ENCODE measurements around the gene ARHGEF16. TPM values are rescaled to one million over a fixed set of nuclear protein-coding genes. Genes with fewer than 3 reads are reported as not detected.

ARHGEF16 gene
- total and polyA plus RNA-seq, 2 donors (not counting 1 experiment from before 2014, with no cell fraction given), result 0.13 to 0.22 TPM

GRCh38 chr1:3454811-3455618, 550 bp downstream of the ARHGEF16 start:
- Mint-ChIP-seq H3K4me1 (peaks cover 3% of the 10 kb centered on the region), H3K27me3 (peaks cover 18% of the 10 kb centered on the region), H3K9me3 (ENCODE audit: insufficient read depth) (no peaks in the 10 kb centered on the region), H3K4me3 (peak overlapping the region; percentile 71), H3K27ac (no peak overlapping the region)
- TF ChIP-seq, protein P1, sequence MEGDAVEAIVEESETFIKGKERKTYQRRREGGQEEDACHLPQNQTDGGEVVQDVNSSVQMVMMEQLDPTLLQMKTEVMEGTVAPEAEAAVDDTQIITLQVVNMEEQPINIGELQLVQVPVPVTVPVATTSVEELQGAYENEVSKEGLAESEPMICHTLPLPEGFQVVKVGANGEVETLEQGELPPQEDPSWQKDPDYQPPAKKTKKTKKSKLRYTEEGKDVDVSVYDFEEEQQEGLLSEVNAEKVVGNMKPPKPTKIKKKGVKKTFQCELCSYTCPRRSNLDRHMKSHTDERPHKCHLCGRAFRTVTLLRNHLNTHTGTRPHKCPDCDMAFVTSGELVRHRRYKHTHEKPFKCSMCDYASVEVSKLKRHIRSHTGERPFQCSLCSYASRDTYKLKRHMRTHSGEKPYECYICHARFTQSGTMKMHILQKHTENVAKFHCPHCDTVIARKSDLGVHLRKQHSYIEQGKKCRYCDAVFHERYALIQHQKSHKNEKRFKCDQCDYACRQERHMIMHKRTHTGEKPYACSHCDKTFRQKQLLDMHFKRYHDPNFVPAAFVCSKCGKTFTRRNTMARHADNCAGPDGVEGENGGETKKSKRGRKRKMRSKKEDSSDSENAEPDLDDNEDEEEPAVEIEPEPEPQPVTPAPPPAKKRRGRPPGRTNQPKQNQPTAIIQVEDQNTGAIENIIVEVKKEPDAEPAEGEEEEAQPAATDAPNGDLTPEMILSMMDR (IDR thresholded peaks at IDR 0.05), result no peak
- no peak for TF ChIP-seq EZH2 (IDR thresholded peaks at IDR 0.05; ENCODE audit: borderline replicate concordance, insufficient read depth, low read depth, low read length, poor library complexity, severe bottlenecking)
- CTCF ChIA-PET, result interaction anchor here (1.0 kb wide), 1 partner anchor 269 kb away, joined by 4 read pairs; no protein-coding TSS in a partner anchor
- H3K4me3 ChIP-seq (ENCODE audit: control extremely low read depth in 1 of 5, extremely low read depth in 1 of 5, insufficient read depth in 1 of 5, low read depth in 2 of 5, low read length in 4 of 5), result peak overlapping the region in 3 of 5 experiments; percentile 48 to 55 (median 51)
- intact Hi-C loops (cut with micrococcal nuclease), result loop anchor here (5.0 kb wide), 1 partner anchor 347 kb away; no protein-coding TSS in a partner anchor
- peaks cover 16 to 20% of the 10 kb centered on the region in 2 donors for H3K4me1 ChIP-seq (ENCODE audit: control insufficient read depth in 2 of 2, insufficient read depth in 2 of 2, low read length in 2 of 2)
- H3K9me3 ChIP-seq (ENCODE audit: control extremely low read depth in 1 of 3, control insufficient read depth in 2 of 3, insufficient read depth in 1 of 3, low read length in 2 of 3), result peaks cover 0 to 14% (median 0%) of the 10 kb centered on the region in 3 donors
- no peak overlapping the region for H3K27ac ChIP-seq (ENCODE audit: low read length in 2 of 2)
- H4K20me1 ChIP-seq (ENCODE audit: control insufficient read depth, insufficient read depth, low read length, poor library complexity, severe bottlenecking), result no peaks in the 10 kb centered on the region
- POLR2A ChIA-PET, result no interaction called here
- H3K27me3 ChIP-seq (replicated peaks in 1 of 4; ENCODE audit: control extremely low read depth in 1 of 4, control insufficient read depth in 3 of 4, insufficient read depth in 4 of 4, low read length in 3 of 4), result peaks cover 0 to 44% (median 21%) of the 10 kb centered on the region in 4 experiments
- no peaks in the 10 kb centered on the region for H3K36me3 ChIP-seq (replicated peaks in 1 of 2; ENCODE audit: control extremely low read depth in 1 of 2, control insufficient read depth in 1 of 2, extremely low read depth in 1 of 2, insufficient read depth in 2 of 2, low read length in 1 of 2)
- peak overlapping the region; percentile 87 for H3K4me2 ChIP-seq (replicated peaks; ENCODE audit: low read depth, low read length, poor library complexity, severe bottlenecking)
- no peaks in the 10 kb centered on the region for H3K79me2 ChIP-seq (ENCODE audit: control insufficient read depth, insufficient read depth, low read length)
- H3K9ac ChIP-seq (ENCODE audit: low read length), result peak overlapping the region; percentile 48
- peak overlapping the region; percentile 65 for H2AFZ ChIP-seq (ENCODE audit: insufficient read depth, low read depth, low read length, poor library complexity, severe bottlenecking)
- DNase-seq (peak; percentile 36), ATAC-seq (ENCODE audit: low read depth) (peak; percentile 26)
- WGBS (ENCODE audit: insufficient coverage), result 16% methylated on average over 31 of the region's 46 CpGs
